ENCODE results near the gene KCTD14. TPM values are rescaled to one million over a fixed set of nuclear protein-coding genes. Genes with fewer than 3 reads are reported as not detected.

The KCTD14 gene
- total and polyA plus RNA-seq, 2 of the 4 experiments (the other 2 are of a cell fraction) = 0.90 to 0.97 TPM

DNA sequence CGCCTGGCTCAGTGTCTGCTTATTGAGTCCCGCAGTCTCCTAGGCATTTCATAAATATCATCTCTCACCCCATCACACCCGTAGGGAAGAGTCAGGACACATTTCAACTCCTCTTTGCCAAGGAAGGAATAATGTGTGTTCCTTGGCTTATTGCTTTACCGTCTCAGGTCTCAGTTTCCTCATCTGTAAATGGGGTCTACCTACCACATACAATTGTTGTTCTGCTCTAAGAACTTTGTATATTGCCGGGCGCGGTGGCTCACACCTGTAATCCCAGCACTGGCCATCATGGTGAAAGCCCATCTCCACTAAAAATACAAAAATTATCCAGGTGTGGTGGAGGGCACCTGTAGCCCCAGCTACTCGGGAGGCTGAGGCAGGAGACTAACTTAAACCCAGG is 37.5 kb upstream of the KCTD14 start:
- Histone ChIP-seq H3K36me3 (ENCODE audit: control insufficient read depth, insufficient read depth, low read length) (no peaks in the 10 kb centered on the region), H3K14ac (replicated peaks; ENCODE audit: low read depth, low read length) (no peak overlapping the region), H3K4me1 (ENCODE audit: control insufficient read depth, insufficient read depth, low read length) (no peaks in the 10 kb centered on the region; the same call in none of the 2 replicates), H3K9ac (ENCODE audit: low read depth, low read length) (no peak overlapping the region), H4K5ac (ENCODE audit: low read depth, low read length) (no peak overlapping the region), H3K79me1 (ENCODE audit: low read depth in 1 of 2, low read length in 2 of 2) (peaks cover 0 to 10% of the 10 kb centered on the region in 2 experiments; a peak in 2 of 4 replicates), H2AK5ac (ENCODE audit: low read depth, low read length) (no peak overlapping the region), H2AK9ac (replicated peaks; ENCODE audit: low read depth, low read length, poor library complexity) (no peak overlapping the region), H3K9me3 (ENCODE audit: control insufficient read depth, insufficient read depth, low read length) (no peaks in the 10 kb centered on the region), H4K20me1 (ENCODE audit: insufficient read depth, low read length) (no peaks in the 10 kb centered on the region), H2BK15ac (ENCODE audit: low read depth, low read length) (no peak overlapping the region), H2AFZ (replicated peaks; ENCODE audit: low read length, poor library complexity) (no peak overlapping the region), H3K56ac (ENCODE audit: extremely low read depth, insufficient read depth, low read length) (no peak overlapping the region), H3K23ac (ENCODE audit: low read depth, low read length) (no peak overlapping the region), H3K9me1 (ENCODE audit: insufficient read depth, low read length) (peaks cover 5% of the 10 kb centered on the region; the same call in 1 of the 2 replicates), H4K8ac (ENCODE audit: low read depth in 2 of 2, low read length in 2 of 2) (no peak overlapping the region), H2BK120ac (ENCODE audit: low read depth, low read length) (no peak overlapping the region), H3K4me3 (ENCODE audit: insufficient read depth, low read depth, low read length) (no peak overlapping the region), H4K91ac (ENCODE audit: insufficient read depth, low read depth, low read length) (no peak overlapping the region), H2BK5ac (ENCODE audit: low read depth, low read length, poor library complexity, severe bottlenecking) (no peak overlapping the region), H3K27me3 (ENCODE audit: control insufficient read depth, insufficient read depth, low read length) (no peaks in the 10 kb centered on the region), H3K18ac (ENCODE audit: low read depth, low read length) (no peak overlapping the region), H2BK20ac (ENCODE audit: low read depth, low read length) (no peak overlapping the region), H3K27ac (ENCODE audit: insufficient read depth, low read length) (no peak overlapping the region), H3K4ac (ENCODE audit: low read depth, low read length) (no peak overlapping the region), H3K4me2 (ENCODE audit: low read depth, low read length) (no peak overlapping the region)
- ATAC-seq (ENCODE audit: low read depth) (no peak), DNase-seq (no peak)
- no peak for TF ChIP-seq RAD21 (IDR thresholded peaks at IDR 0.05; ENCODE audit: low read length)
- TF ChIP-seq FOS (IDR thresholded peaks at IDR 0.05; ENCODE audit: low read depth, low read length) = no peak
- TF ChIP-seq RFX5 (IDR thresholded peaks at IDR 0.05; ENCODE audit: low read depth, low read length) = no peak
- TF ChIP-seq, protein P1, sequence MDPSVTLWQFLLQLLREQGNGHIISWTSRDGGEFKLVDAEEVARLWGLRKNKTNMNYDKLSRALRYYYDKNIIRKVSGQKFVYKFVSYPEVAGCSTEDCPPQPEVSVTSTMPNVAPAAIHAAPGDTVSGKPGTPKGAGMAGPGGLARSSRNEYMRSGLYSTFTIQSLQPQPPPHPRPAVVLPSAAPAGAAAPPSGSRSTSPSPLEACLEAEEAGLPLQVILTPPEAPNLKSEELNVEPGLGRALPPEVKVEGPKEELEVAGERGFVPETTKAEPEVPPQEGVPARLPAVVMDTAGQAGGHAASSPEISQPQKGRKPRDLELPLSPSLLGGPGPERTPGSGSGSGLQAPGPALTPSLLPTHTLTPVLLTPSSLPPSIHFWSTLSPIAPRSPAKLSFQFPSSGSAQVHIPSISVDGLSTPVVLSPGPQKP (IDR thresholded peaks at IDR 0.05; ENCODE audit: borderline replicate concordance, low read depth, low read length) = no peak
- no peak for TF ChIP-seq MAZ (IDR thresholded peaks at IDR 0.05; ENCODE audit: borderline replicate concordance, low read depth, low read length)
- no peak for TF ChIP-seq CEBPB (IDR thresholded peaks at IDR 0.05; ENCODE audit: low read depth, low read length)
- no peak for TF ChIP-seq USF2 (IDR thresholded peaks at IDR 0.05; ENCODE audit: low read depth, low read length)
- no peak for TF ChIP-seq CHD1 (IDR thresholded peaks at IDR 0.05; ENCODE audit: low read depth, low read length)
- TF ChIP-seq RCOR1 (IDR thresholded peaks at IDR 0.05; ENCODE audit: insufficient replicate concordance, low read length) = no peak
- no peak for TF ChIP-seq MAFK (IDR thresholded peaks at IDR 0.05; ENCODE audit: low read depth, low read length)
- TF ChIP-seq BHLHE40 (IDR thresholded peaks at IDR 0.05; ENCODE audit: low read depth, low read length) = no peak
- TF ChIP-seq MXI1 (IDR thresholded peaks at IDR 0.05; ENCODE audit: borderline replicate concordance, low read depth, low read length) = no peak
- TF ChIP-seq POLR2A (IDR thresholded peaks at IDR 0.05; ENCODE audit: low read depth, low read length) = no peak
- TF ChIP-seq NFE2L2 (IDR thresholded peaks at IDR 0.05; ENCODE audit: low read depth, low read length) = no peak
- no peak for TF ChIP-seq SMC3 (IDR thresholded peaks at IDR 0.05; ENCODE audit: low read depth, low read length)
- dilution Hi-C loops (cut with HindIII; ENCODE audit: low sequenced_read_pairs, unreplicated experiment) = no loop called here
- 100% methylated on average over 1 of the region's 8 CpGs; no CpG with 5 or more reads in 1 of the 2 experiments for WGBS, 2 experiments (ENCODE audit: extremely low coverage in 2 of 2, insufficient read length in 1 of 2)
- in situ Hi-C loops (cut with MboI; ENCODE audit: low sequenced_read_pairs) = no loop called here
- ChIA-PET POLR2A (ENCODE audit: unreplicated experiment) (no interaction called here), CTCF (interaction anchor here (0.9 kb wide), 1 partner anchor 9 kb away, joined by 6 read pairs; no protein-coding TSS in a partner anchor)
- no TSS peak for BruUV-seq (replicated peaks)
- intact Hi-C loops (cut with micrococcal nuclease) = no loop called here
